Neural progenitor cell (in vitro differentiated cells): Measurements from ENCODE around the gene RHAG. TPM values are rescaled to one million over a fixed set of nuclear protein-coding genes. Genes with fewer than 3 reads are reported as not detected.

Source experiments
- DNase-seq: peaks from one replicate; pipeline ENCODE4 v3.0.0-alpha.2; 2016; ENCODE audit warnings: low spot score
- H2AFZ ChIP-seq: fragments of 200-600 bp; sonication (generic); replicated peaks from 2 replicates; pipeline ENCODE4 v1.6.1; 2016; ENCODE audit warnings: antibody characterized with exemption
- H3F3A ChIP-seq: fragments of 200-600 bp; sonication (generic); 2 replicates; pipeline ENCODE4 v1.6.1; 2016; ENCODE audit warnings: antibody characterized with exemption, low read depth
- H3K27ac ChIP-seq: fragments of 200-600 bp; sonication (generic); 2 replicates; pipeline ENCODE4 v1.5.1; 2016; ENCODE audit warnings: mild to moderate bottlenecking
- H3K27me3 ChIP-seq: fragments of 200-600 bp; sonication (generic); 2 replicates; pipeline ENCODE4 v1.6.1; 2016; ENCODE audit warnings: mild to moderate bottlenecking, moderate library complexity
- H3K36me3 ChIP-seq: fragments of 200-600 bp; sonication (generic); 2 replicates; pipeline ENCODE4 v1.5.1; 2016
- H3K4me1 ChIP-seq: fragments of 200-600 bp; sonication (generic); 2 replicates; pipeline ENCODE4 v1.6.1; 2016; ENCODE audit warnings: mixed run types
- H3K4me2 ChIP-seq: fragments of 200-600 bp; sonication (generic); 2 replicates; pipeline ENCODE4 v1.6.1; 2016
- H3K4me3 ChIP-seq: fragments of 200-600 bp; sonication (generic); 2 replicates; pipeline ENCODE4 v1.5.1; 2016
- H3K79me2 ChIP-seq: fragments of 200-600 bp; sonication (generic); 2 replicates; pipeline ENCODE4 v1.6.1; 2016; ENCODE audit warnings: low read depth
- H3K9ac ChIP-seq: fragments of 200-600 bp; sonication (generic); 2 replicates; pipeline ENCODE4 v1.6.1; 2016
- H3K9me3 ChIP-seq: fragments of 200-600 bp; sonication (generic); 2 replicates; pipeline ENCODE4 v1.5.1; 2016; ENCODE audit warnings: low read depth
- H4K20me1 ChIP-seq: fragments of 200-600 bp; sonication (generic); 2 replicates; pipeline ENCODE4 v1.6.1; 2016; ENCODE audit warnings: low read depth
- H3K27ac Mint-ChIP-seq: 3 replicates; pipeline ENCODE4 v1.8.0; 2021; ENCODE audit warnings: mixed read lengths
- H3K27me3 Mint-ChIP-seq: 2 replicates; pipeline ENCODE4 v1.8.0; 2022; ENCODE audit warnings: low read depth, mild to moderate bottlenecking, inconsistent platforms, moderate library complexity, mixed read lengths; ENCODE audit not compliant: insufficient read depth
- H3K36me3 Mint-ChIP-seq: 3 replicates; pipeline ENCODE4 v1.8.0; 2021; ENCODE audit warnings: mixed read lengths
- H3K4me1 Mint-ChIP-seq: 3 replicates; pipeline ENCODE4 v1.8.0; 2021; ENCODE audit warnings: mixed read lengths
- H3K4me3 Mint-ChIP-seq: 3 replicates; pipeline ENCODE4 v1.8.0; 2021; ENCODE audit warnings: mild to moderate bottlenecking, moderate library complexity, mixed read lengths
- H3K9me3 Mint-ChIP-seq: 3 replicates; pipeline ENCODE4 v1.8.0; 2020; ENCODE audit warnings: mixed read lengths
- EZH2 ChIP-seq: fragments of 200-600 bp; sonication (generic); IDR thresholded peaks from 2 replicates; pipeline ENCODE4 v1.6.1; 2017; ENCODE audit warnings: antibody characterized with exemption, mild to moderate bottlenecking, moderate library complexity
- EZH2phosphoT487 ChIP-seq: fragments of 200-600 bp; sonication (generic); IDR thresholded peaks from 2 replicates; pipeline ENCODE4 v1.6.1; 2017; ENCODE audit warnings: antibody characterized with exemption
- total RNA-seq: library from RNA; depleted of rRNA; stranded (reverse); fragments of >200 nt; gene quantifications from 2 replicates; pipeline ENCODE4 v1.2.3, GENCODE V29; 2015; ENCODE audit warnings: low replicate concordance
- TF ChIP-seq, protein P1 (sequence below): fragments of 200-600 bp; sonication (generic); IDR thresholded peaks from 2 replicates; pipeline ENCODE4 v1.5.1; 2017; ENCODE audit warnings: antibody characterized with exemption, mild to moderate bottlenecking

RHAG gene
- total RNA-seq, 1 donor from 2014 or later = not detected

DNA sequence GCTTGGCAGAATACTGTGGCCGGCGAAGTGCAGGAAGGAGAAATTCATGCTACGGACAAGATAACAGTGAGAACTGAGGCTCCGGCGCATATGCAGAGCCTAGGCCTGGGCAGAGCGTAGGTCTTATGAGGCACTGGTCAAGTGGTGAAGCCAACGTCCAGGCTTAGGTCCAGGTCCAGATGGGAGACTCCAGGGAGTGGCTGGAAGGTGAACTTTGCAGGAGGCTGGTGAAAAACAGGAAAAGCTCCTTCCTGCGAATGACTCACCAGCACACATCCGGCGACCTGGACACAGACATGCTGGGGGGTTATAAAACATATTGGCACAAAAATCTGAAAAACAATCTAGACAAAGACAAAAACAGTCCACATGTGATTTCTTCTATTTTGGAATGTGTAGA, 70.8 kb downstream of the RHAG start:
- TF ChIP-seq EZH2 (no peak), EZH2phosphoT487 (no peak)
- TF ChIP-seq, protein P1, sequence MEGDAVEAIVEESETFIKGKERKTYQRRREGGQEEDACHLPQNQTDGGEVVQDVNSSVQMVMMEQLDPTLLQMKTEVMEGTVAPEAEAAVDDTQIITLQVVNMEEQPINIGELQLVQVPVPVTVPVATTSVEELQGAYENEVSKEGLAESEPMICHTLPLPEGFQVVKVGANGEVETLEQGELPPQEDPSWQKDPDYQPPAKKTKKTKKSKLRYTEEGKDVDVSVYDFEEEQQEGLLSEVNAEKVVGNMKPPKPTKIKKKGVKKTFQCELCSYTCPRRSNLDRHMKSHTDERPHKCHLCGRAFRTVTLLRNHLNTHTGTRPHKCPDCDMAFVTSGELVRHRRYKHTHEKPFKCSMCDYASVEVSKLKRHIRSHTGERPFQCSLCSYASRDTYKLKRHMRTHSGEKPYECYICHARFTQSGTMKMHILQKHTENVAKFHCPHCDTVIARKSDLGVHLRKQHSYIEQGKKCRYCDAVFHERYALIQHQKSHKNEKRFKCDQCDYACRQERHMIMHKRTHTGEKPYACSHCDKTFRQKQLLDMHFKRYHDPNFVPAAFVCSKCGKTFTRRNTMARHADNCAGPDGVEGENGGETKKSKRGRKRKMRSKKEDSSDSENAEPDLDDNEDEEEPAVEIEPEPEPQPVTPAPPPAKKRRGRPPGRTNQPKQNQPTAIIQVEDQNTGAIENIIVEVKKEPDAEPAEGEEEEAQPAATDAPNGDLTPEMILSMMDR = no peak
- Histone ChIP-seq H3K27me3 (no peaks in the 10 kb centered on the region), H3K9ac (no peak overlapping the region), H3K79me2 (no peaks in the 10 kb centered on the region), H3K4me1 (no peaks in the 10 kb centered on the region), H3K9me3 (no peaks in the 10 kb centered on the region), H3K36me3 (no peaks in the 10 kb centered on the region), H3K4me3 (no peak overlapping the region), H3F3A (peaks cover 14% of the 10 kb centered on the region), H4K20me1 (no peaks in the 10 kb centered on the region), H3K4me2 (no peak overlapping the region), H2AFZ (no peak overlapping the region), H3K27ac (no peak overlapping the region)
- Mint-ChIP-seq H3K4me1 (no peaks in the 10 kb centered on the region), H3K36me3 (no peaks in the 10 kb centered on the region), H3K27me3 (no peaks in the 10 kb centered on the region), H3K9me3 (peaks cover 3% of the 10 kb centered on the region), H3K27ac (no peak overlapping the region), H3K4me3 (no peak overlapping the region)
- DNase-seq = no peak

DNA sequence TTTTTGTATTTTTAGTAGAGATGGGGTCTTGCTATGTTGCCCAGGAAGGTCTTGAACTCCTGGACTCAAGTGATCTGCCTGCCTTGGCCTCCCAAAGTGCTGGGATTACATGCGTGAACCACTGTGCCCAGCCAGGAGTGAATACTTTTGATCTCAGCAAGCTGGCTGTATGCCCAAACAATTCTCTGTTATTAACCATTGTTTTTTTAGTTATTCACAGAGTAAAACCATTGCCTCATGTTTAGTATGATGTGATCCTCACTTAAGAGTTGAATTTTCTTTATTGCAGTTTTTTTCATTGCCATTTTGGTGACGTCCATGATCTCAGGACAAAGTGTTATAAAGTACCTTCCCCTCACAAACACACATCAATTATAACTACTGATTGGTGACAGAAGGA, 71.4 kb downstream of the RHAG start:
- no peaks in the 10 kb centered on the region for H3K36me3 Mint-ChIP-seq

DNA sequence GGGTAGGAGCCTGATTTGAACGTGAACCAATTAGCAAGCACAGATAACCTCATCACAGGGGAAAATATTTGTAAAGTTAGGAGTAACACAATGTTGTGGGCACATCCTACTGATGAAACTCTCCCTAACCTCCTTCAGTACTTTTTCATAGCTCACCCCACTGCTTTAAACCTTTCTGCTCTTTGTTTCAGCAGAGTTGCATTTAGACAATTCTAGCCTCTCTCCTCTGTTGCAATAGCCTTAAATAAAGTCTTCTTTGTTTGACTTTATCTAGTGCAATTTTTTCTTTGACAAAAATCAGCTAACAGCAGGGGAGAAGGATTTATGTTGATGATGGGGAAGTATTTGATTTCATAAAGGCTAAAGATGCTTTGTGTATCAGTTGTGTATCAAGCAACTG, 72.1 kb downstream of the RHAG start:
- Histone ChIP-seq H3K9ac (no peak overlapping the region), H4K20me1 (peaks cover 6% of the 10 kb centered on the region), H3K27me3 (no peaks in the 10 kb centered on the region), H3K4me2 (no peak overlapping the region), H3K9me3 (no peaks in the 10 kb centered on the region), H3K27ac (no peak overlapping the region), H3K79me2 (no peaks in the 10 kb centered on the region), H3K4me1 (no peaks in the 10 kb centered on the region), H3F3A (peaks cover 27% of the 10 kb centered on the region), H3K4me3 (no peak overlapping the region), H2AFZ (no peak overlapping the region), H3K36me3 (no peaks in the 10 kb centered on the region)
- H3K27ac Mint-ChIP-seq = no peak overlapping the region
- no peak overlapping the region for H3K4me3 Mint-ChIP-seq
- no peak for DNase-seq
- peaks cover 3% of the 10 kb centered on the region for H3K9me3 Mint-ChIP-seq
- H3K27me3 Mint-ChIP-seq = no peaks in the 10 kb centered on the region
- TF ChIP-seq, protein P1 = no peak
- TF ChIP-seq EZH2phosphoT487 = no peak
- no peaks in the 10 kb centered on the region for H3K4me1 Mint-ChIP-seq
- no peaks in the 10 kb centered on the region for H3K36me3 Mint-ChIP-seq

More for the DNA sequence above, 71.4 kb downstream of the RHAG start:
- Histone ChIP-seq H3K27ac (no peak overlapping the region), H3K4me3 (no peak overlapping the region), H4K20me1 (peaks cover 5% of the 10 kb centered on the region), H3K9ac (no peak overlapping the region), H2AFZ (no peak overlapping the region), H3K79me2 (no peaks in the 10 kb centered on the region), H3K4me2 (no peak overlapping the region), H3K36me3 (no peaks in the 10 kb centered on the region), H3K27me3 (no peaks in the 10 kb centered on the region), H3K9me3 (no peaks in the 10 kb centered on the region), H3F3A (peaks cover 20% of the 10 kb centered on the region), H3K4me1 (no peaks in the 10 kb centered on the region)
- no peak overlapping the region for H3K4me3 Mint-ChIP-seq
- no peak for DNase-seq
- TF ChIP-seq EZH2phosphoT487 (no peak), EZH2 (no peak)
- TF ChIP-seq, protein P1 = no peak
- peaks cover 3% of the 10 kb centered on the region for H3K9me3 Mint-ChIP-seq
- no peaks in the 10 kb centered on the region for H3K4me1 Mint-ChIP-seq
- H3K27ac Mint-ChIP-seq = no peak overlapping the region
- no peaks in the 10 kb centered on the region for H3K27me3 Mint-ChIP-seq
